GM18508 (cell line): ENCODE data around the gene NAMPT.
"Not testable (repeated sequence)": the region's sequence is repeated elsewhere in the genome, so short reads cannot be mapped to it uniquely, and the experiment has no call there.

Experiments used
- ATAC-seq: cut with Tn5 transposase; IDR thresholded peaks from one replicate; pipeline ENCODE4 v1.9.1; 2021; ENCODE audit warnings: moderate number of reproducible peaks; ENCODE audit not compliant: insufficient read depth, unreplicated experiment

Gene NAMPT

DNA sequence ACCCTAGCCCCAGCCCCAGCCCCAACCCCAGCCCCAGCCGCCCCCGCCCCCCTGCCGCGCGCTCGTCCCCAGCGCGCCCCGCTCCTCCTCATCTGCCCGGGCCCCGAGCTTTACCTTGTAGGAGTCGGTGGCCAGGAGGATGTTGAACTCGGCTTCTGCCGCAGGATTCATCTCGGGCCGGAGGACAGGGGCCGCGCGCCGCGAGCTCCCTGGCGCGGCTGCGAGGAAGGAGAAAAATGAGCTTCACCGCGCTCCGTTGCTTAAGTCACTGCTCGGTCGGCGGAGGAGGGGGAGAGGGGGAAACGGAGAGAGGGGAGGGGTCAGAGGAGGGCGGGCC, at the start of gene NAMPT:
TSS of gene NAMPT (minus strand) at position 270 of the 337 bp plus-strand sequence. CDS start at position 171, 99 bp downstream.
- ATAC-seq, result no peak

- no peak for ATAC-seq
These were observed 47.4 kb upstream of the NAMPT start for GRCh38 chr7:106332201-106332600.

GRCh38 chr7:106331441-106332175, 46.8 kb upstream of the NAMPT start:
- no peak for ATAC-seq

DNA sequence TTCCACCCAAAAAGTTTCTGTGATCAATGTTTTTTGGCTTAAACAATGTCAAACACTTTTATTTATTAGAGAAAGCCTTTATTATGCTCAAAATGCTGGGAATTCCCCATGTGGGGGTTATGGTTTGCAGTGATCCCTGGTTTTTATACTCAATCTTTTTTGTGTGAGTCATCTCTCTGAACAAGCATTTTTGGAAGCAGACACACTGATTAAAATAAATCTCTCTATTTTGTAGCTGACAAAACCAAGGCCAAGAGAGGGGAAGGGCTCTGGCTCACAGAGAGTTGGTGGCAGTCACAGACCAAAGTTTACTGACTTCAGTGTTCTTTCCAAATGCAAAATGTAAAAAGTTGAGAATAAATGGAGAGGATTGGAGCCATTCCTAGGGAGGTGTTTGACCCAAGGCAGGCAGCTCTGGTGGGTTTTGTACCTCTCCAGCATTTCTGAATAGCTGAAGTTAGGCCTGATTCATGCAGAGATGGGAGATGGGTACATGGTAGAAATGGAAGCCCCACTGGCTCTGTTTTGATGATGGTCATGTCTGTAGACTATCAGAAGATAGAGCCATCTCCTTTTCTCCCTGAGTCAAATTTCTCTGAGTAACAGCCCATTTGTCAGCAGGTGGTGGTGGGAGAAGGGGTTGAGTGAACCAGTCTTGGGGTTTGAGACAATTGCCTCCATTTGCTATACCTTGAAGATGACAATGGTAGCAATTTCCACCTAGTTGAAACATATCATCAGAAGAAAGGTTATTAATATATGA, 45.4 kb upstream of the NAMPT start:
- no peak for ATAC-seq

DNA sequence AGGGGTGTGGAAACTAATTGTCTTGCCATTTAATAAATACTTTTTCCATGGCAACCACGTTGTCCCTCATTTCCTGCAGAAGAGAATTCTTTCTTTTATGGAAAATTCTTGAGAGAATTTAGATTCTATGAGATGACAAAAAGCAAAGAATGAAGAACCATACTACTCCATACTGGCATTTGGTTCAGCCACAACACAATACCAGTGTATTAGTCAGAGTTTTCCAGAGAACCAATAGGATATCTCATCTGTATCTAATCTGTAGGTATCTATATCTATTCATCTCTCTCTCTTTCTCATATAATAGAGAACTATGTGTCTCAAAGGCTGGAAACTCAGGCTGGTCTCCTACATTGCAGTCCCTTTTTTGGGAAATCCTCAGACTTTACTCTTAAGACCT, 44.6 kb upstream of the NAMPT start:
- no peak for ATAC-seq

GRCh38 chr7:106327538-106328481, 43.0 kb upstream of the NAMPT start:
- ATAC-seq, result no peak

DNA sequence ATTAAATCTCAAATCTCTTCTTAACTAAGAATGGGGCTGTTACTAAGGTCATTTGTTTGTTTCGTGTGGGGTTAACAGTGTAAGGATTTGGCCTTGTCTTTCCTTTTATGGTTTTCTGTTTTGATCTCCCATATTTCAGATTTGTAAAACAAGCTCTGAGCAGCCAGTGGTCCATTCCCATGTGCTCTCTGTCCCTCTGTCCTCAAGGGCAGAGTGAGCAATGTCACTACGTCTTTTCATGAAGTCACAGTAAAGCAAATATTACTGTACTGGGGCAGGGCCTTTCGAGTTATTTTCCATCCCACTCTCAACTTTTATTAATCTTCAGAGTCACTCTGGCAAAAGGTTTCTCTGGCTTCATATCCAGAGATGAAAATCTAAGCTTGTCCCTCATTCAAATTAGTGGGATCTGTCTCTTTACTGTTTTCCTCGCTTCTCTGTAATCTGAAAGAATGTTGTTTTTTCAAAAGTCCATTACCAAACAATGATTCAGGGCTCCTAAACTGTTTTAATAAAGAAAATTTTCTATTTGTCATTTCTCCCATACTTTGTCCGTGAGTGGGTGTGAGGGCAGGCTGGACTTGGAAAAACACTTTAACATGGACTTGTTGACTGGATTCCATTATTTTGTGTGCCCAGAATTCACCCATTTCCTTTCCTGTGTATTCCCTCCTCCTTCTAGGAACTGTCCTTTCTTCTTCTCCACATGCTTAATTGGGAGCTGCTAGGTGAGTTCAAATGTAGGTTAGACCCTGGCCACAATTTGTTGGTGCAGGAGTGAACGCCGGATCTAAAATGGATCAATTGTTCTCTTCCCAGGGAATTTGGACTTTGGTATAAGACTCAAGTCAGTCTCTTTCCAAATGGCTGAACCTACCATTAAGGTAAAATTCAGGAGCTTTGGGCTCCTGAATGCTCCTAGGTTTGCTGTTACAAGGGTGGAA, 42.1 kb upstream of the NAMPT start:
- ATAC-seq, result no peak

GRCh38 chr7:106324509-106324908, 39.7 kb upstream of the NAMPT start:
- not testable (repeated sequence) for ATAC-seq

DNA sequence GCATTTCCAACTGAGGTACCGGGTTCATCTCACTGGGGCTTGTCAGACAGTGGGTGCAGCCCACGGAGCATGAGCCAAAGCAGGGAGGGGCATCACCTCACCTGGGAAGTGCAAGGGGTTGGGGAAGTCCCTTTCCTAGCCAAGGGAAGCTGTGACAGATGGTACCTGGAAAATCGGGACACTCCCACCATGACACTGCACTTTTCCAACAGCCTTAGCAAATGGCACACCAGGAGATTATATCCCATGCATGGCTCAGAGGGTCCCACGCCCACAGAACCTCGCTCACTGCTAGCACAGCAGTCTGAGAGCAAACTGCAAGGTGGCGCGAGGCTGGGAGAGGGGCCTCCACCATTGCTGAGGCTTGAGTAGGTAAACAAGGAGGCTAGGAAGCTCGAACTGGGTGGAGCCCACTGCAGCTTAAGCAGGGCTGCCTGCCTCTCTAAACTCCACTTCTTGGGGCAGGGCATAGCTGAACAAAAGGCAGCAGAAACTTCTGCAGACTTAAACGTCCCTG, 35.5 kb upstream of the NAMPT start:
- ATAC-seq, result not testable (repeated sequence)

- ATAC-seq, result no peak
These were observed 33.7 kb upstream of the NAMPT start for GRCh38 chr7:106318482-106318881.

DNA sequence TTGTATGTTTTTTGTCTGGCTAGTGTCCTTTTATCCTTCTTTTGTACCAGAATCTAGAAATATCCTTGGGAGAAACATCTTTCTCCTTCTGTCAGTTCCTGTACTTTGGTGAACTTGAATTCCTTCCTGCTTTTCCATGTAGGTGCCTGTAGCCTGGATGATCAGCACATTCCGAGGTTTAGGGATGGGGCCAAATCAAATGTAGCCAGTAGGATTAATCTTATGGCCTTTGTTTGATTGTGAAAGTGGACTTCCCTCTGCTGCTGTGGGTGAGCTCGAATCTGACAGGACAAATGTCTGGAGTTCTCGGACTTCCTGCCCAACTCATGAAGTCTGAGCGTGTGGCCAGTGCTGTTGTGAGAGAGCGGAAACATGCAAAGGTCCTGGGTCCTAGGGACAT, 33.2 kb upstream of the NAMPT start:
- ATAC-seq, result no peak

DNA sequence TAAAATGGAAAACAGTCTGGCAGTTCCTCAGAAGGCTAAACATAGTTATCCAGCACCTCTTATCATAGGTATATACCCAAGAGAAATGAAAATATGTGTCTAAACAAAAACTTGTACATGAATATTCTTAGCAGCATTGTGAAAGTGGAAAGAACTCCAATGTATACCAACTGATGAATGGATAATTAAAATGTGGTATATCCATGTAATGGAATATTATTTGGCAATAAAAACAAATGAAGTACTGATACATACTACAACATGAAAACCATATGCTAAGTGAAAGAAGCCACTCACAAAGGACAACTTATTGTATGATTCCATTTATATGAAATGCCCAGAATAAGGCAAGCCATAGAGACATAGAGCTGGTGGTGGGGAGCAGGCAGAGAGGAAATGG, 32.2 kb upstream of the NAMPT start:
- no peak for ATAC-seq

GRCh38 chr7:106314875-106315274, 30.1 kb upstream of the NAMPT start:
- ATAC-seq, result no peak

- no peak for ATAC-seq
These were observed 29.2 kb upstream of the NAMPT start for GRCh38 chr7:106313966-106314365.

GRCh38 chr7:106313456-106313901, 28.7 kb upstream of the NAMPT start:
- ATAC-seq, result no peak

DNA sequence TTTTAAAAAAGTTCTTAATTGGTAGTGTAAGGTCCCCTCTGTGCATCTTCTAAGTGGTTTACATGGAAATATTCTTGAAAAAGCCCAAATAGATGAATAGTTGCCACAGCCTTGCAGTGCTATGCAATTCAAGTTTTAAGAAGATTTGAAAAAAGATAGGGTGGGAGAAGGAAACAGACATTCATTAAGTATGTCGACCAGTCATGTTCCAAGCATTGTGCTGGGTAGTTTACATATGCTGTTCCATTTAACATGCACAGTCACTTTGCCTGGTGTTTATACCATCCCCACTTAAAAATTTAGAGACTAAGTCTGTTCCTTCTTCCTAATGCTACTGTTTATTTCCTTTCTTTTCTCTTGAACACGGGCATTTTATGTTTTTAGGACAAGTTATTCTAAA, 28.1 kb upstream of the NAMPT start:
- ATAC-seq, result no peak

DNA sequence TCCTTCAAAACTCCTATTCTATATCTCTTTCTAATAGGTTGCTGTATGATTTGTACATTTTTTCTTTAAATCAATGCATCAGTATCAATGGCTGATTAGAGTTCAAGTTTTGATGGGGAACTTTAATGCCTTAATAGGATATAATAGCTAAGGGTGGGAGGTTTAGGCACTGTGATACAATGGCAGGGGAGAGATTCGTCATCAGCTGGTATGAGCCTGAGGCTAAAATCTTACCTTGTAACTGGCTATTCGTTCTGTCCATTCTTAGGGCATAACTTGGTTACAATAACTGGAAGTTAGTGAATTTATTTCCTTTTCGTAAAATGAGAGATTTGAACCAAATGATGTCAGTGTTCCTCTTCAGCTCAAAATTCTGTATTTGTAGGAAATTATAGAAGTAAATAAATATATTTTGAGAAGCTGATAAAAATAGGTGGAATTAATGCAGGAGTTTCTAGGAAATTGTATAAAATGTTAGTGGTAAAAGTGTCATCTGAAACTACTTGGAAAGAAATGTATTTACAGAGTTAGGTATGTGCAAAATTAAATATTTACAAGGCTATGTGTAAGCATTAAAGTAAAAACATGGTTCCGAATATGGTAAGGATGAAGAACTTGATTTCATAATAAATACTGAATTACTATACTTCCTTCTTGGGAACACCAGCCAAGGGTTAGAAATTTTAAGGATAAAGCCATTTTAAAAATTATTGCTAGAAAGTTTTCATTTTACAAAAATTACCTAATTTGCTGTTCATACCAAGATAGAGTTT, 27.5 kb upstream of the NAMPT start:
- ATAC-seq, result no peak

GRCh38 chr7:106309362-106309761, 24.6 kb upstream of the NAMPT start:
- no peak for ATAC-seq

DNA sequence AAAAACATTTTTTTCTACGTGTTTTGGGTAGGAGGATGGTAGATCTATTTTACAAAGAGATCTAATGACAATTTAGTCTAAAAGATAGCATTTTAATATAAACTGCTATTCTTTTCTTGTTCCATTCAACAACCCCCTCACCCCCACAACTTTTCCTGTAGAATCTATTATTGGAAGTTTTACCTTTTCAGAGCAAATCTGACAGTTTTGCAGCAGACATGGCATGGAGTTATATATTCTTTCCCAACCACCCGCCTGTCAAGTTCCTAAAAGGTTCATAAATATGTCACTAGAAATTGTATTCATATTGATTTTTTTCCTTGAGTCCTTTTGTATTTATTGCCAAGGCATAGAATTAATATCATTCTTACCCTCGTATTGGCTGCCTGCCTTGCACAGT, 21.5 kb upstream of the NAMPT start:
- ATAC-seq, result no peak
